ENCODE results near the gene KANK4.

DNA sequence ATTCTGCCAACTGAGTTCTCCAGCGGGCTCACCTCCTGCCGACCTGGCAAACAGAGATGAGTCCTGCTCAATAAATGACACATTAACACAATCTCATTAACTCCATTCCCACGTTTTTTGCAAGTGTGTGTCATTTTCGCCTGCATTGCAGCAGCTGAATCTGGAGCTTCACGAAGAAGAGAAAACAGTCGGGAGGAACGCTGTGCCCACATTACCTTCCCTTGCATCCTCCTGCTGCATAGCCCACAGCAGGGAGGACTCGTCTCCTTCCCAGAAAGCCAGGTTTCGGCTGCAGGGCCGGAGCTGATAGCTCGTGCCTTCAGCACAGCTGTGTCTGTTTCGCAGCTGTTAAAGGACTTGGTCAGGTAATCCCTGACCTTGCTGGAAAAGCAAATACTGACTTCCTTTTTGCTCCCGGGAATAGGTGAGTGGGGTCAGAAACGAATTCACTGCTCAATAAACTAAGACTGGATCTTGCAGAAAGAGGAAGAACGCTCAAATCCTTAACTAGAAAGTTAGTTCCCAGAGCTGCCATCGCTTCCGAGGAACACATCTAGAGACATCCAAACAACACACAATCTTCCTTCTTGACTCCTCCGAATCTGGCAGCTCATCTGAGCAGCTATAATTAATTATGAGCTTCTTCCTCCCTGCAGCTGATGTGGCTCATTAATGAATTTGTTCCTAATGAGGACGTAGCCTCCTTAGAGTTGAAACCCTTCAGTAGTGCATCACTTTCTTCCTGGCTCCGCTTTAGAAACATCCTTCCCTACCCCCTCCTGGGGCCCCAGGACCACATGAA, 33.0 kb downstream of the KANK4 start:
- TF ChIP-seq POLR2A (IDR thresholded peaks at IDR 0.05) (no peak), CTCF (IDR thresholded peaks at IDR 0.05) (no peak)
